ENCODE results near the gene SRRD.
A peak's percentile ranks its signal among the peaks of the same experiment; 100 is the strongest.

Gene SRRD

GRCh38 chr22:26453812-26454500 lies 29.7 kb upstream of the SRRD start:
- no peak for DNase-seq

GRCh38 chr22:26457661-26458272 lies 25.9 kb upstream of the SRRD start:
- no peak for DNase-seq

GRCh38 chr22:26460202-26460601 lies 23.5 kb upstream of the SRRD start:
- DNase-seq = no peak

DNA sequence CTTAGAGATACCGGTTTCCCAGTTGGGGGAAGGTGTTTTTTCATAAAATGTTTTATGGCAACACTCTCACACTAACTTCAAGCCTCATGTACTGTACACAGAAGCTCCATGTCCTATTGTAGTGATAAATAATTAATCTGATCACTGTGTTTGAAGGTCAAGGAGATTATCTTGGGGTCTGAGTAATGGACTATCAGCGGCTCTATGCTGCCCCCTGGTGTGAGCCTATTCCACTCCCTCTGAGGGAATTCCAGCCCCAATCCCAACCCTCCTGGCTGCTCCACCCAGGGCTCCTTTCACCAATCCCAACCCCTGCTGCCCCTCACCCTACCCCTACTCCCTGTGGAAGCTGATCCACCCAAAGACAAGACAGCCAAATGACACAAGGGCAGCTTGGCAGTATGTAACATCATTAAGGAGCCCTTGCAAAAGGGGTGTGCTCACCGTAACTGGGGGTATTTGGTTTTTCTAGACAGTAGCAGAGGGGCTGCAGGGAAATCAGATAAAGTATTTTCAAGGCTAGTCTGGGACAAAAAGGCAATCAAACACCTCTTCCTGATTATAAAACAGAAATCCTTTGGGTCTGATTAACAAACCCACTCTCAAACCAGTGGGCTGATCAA lies 22.4 kb upstream of the SRRD start:
- peak; percentile 42 for DNase-seq

GRCh38 chr22:26462051-26462450 lies 21.6 kb upstream of the SRRD start:
- no peak for DNase-seq

DNA sequence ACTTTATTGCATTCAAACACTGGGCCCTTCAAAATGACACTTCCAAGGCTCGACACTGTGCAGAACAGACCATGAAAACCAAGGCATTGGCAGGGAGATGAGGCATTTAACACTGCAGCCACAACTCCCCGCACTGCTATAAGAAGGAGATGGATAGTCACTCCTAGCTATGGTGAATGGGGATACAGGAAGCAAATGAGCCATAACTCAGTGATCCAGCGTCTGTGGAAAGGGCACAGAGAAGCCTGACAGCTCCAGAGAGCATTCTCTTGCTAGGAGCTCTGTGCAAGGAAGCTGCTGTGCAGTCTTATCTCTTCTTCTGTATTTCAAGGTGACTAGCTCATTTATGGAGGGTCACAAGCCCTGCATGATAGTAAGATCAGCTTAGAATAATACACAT lies 21.0 kb upstream of the SRRD start:
- no peak for DNase-seq

DNA sequence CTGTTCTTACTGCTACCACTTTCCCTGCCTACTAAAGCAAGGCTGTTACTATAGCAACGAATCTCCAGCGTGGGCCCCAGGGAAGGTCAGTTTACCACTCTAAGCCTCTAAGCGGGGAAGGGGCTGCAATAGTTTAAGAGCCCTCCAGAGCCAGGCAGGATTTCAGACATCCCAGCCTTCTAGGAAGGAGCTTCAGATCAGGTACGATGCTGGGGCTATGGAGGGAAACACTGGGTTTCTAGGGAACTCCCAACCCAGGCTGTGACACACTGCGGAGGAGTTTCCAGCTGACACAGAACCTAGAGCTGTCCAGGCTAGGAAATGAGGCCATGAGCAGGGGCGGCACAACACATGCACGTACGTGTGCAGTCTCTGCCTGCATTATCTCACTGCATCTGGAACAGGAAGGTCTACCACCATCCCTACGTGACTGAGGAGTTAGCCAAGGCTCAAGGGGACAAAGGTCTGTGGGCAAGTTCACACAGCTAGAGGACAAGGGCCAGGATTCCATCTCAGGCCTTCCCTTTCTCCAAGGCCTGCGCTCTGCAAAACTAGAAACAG lies 20.5 kb upstream of the SRRD start:
- DNase-seq = no peak

- DNase-seq = no peak
Measured at GRCh38 chr22:26463688-26464087, 20.0 kb upstream of the SRRD start.

- no peak for DNase-seq
Measured at GRCh38 chr22:26464312-26464711, 19.4 kb upstream of the SRRD start.

GRCh38 chr22:26466196-26466595 lies 17.5 kb upstream of the SRRD start:
- DNase-seq = no peak

DNA sequence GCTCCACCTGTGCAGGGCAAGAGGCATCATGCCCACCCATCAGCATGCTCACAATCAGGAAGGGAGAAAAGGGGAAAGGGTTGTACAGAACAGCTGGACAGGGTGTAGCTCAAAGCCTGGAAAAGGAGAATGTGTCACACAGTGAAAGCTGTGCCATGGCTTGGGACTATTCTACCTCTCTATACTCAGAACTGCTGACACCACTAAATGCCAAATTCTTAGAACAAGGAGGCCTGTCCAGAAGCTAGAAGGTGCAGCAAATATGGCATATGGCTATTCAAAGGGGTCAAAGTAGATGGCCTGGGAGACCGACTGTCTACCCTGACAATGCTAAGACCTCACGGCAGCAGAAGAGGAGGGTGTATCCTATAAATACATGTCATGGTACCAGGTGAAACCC lies 12.9 kb upstream of the SRRD start:
- DNase-seq = no peak

- no peak for DNase-seq
Measured at GRCh38 chr22:26471522-26471921, 12.2 kb upstream of the SRRD start.

DNA sequence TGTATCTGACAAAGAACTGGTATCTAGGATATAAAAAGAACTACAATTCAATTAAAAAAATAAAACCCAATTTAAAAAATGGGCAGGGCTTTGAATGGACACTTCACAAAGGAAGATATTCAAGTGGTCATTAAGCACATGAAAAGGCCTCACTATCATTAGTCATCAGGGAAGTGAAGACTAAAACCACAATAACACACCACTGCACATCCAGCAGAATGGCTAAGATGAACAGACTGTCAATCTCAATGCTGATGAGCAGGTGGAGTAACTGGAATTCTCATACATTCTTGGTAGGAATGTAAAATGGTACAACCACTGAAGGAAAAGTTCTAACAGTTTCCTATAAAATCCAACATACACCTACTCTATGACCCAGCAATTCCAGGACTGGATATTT lies 9.0 kb upstream of the SRRD start:
- DNase-seq = no peak

- no peak for DNase-seq
Measured at GRCh38 chr22:26476705-26477340, 6.9 kb upstream of the SRRD start.

GRCh38 chr22:26477341-26477731 lies 6.3 kb upstream of the SRRD start:
- no peak for DNase-seq

GRCh38 chr22:26479043-26479791 lies 4.5 kb upstream of the SRRD start:
- no peak for DNase-seq

- DNase-seq = no peak
Measured at GRCh38 chr22:26479792-26480610, 3.7 kb upstream of the SRRD start.

DNA sequence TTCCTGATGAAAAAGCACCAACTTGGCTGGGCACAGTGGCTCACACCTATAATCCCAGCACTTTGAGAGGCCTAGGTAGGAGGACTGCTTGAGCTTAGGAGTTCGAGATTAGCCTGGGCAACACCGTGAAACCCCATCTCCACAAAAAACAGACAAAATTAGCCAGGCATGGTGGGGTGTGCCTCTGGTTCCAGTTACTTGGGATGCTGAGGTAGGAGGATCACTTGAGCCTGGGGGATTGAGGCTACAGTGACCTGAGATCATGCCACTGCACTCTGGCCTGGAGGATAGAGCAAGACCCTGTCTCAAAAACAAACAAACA lies 3.1 kb upstream of the SRRD start:
- DNase-seq = no peak

- no peak for DNase-seq
Measured at GRCh38 chr22:26481112-26481693, 2.5 kb upstream of the SRRD start.

- DNase-seq = no peak
Measured at GRCh38 chr22:26481694-26482093, 2.0 kb upstream of the SRRD start.

DNA sequence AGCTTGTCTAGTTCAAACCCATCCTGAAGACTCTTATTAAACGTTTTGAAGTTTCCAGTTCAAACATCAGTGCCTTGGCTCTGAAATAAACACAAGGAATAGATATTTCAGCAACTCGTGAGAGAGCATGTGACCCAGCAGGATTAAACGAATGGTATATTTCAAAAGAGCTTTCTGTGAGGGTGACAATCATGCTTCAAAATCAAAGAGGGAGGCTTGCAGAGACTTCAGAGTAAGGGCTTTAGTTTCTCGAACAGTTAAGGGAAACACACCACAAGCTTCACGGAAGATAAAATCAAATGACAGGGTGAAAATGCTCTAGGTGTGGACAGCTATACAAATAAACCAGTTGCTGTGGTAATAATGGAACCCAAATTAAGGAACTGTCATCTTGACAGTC lies 1.5 kb upstream of the SRRD start:
- no peak for DNase-seq

DNA sequence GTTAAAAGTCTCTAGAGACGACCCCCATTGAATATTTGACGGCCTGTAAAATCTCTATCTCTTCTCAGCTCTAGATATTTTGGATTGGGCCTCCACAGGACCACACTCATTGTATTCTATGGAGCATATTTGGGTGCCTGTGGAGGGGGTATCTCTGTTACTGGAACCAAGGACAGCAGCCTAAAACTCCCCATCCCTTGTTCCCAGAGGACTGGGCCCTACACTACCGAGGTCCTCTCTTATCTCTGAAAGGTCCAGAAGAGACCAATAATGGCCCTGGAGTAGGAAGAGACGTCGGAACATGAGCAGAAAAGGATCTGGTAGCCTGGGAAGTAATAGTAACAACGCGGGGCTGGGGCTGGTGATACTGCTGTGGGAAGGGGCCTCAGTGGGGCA lies 636 bp upstream of the SRRD start:
- no peak for DNase-seq

Measured in T-helper 9 cell (primary cell).